Cerebellar nuclear complex (tissue), 1 donor: Measurements from ENCODE around the gene PDCD4.
A peak's percentile ranks its signal among the peaks of the same experiment; 100 is the strongest.
"Not testable (repeated sequence)": the region's sequence is repeated elsewhere in the genome, so short reads cannot be mapped to it uniquely, and the experiment has no call there.

Experiments used
- DNase-seq, 2 experiments: peaks; one replicate each; lab custom pipeline; 2025; lab: John Stamatoyannopoulos, UW

Gene PDCD4

GRCh38 chr10:110883924-110884323 is 12.2 kb downstream of the PDCD4 start:
- no peak for DNase-seq

- DNase-seq = no peak
Observed at GRCh38 chr10:110885932-110886674, 14.4 kb downstream of the PDCD4 start.

GRCh38 chr10:110887560-110887959 is 15.8 kb downstream of the PDCD4 start:
- DNase-seq = no peak

- DNase-seq = no peak
Observed at GRCh38 chr10:110892602-110893288, 21.0 kb downstream of the PDCD4 start.

- peak in 1 of 2 experiments; percentile 21 for DNase-seq
Observed at GRCh38 chr10:110893559-110894179, 21.9 kb downstream of the PDCD4 start.

GRCh38 chr10:110897184-110897583 is 25.5 kb downstream of the PDCD4 start:
- DNase-seq = no peak

- no peak for DNase-seq
Observed at GRCh38 chr10:110898391-110898790, 26.7 kb downstream of the PDCD4 start.

GRCh38 chr10:110900983-110901382 is 29.3 kb downstream of the PDCD4 start:
- DNase-seq = no peak

GRCh38 chr10:110901954-110902819 is 30.5 kb downstream of the PDCD4 start:
- no peak for DNase-seq

- DNase-seq = no peak
Observed at GRCh38 chr10:110903280-110904278, 31.9 kb downstream of the PDCD4 start.

GRCh38 chr10:110910138-110910537 is 38.4 kb downstream of the PDCD4 start:
- no peak for DNase-seq

- no peak for DNase-seq
Observed at GRCh38 chr10:110912374-110912773, 40.6 kb downstream of the PDCD4 start.

GRCh38 chr10:110914431-110914830 is 42.7 kb downstream of the PDCD4 start:
- DNase-seq = no peak

GRCh38 chr10:110915035-110915434 is 43.3 kb downstream of the PDCD4 start:
- no peak for DNase-seq

GRCh38 chr10:110915600-110915999 is 43.9 kb downstream of the PDCD4 start:
- DNase-seq = not testable (repeated sequence)

- no peak for DNase-seq
Observed at GRCh38 chr10:110916554-110917346, 45.0 kb downstream of the PDCD4 start.

GRCh38 chr10:110918269-110918642 is 46.5 kb downstream of the PDCD4 start:
- no peak for DNase-seq

GRCh38 chr10:110918643-110919348 is 47.1 kb downstream of the PDCD4 start, which contains the start of gene BBIP1:
TSS of gene BBIP1 (minus strand) at chr10:110919180. CDS start at chr10:110918157, 1,023 bp downstream.
- DNase-seq = peak; percentile 98 to 99

- DNase-seq = no peak
Observed at GRCh38 chr10:110919349-110919931, 47.7 kb downstream of the PDCD4 start, which contains the start of gene SHOC2. TSS of gene SHOC2 (plus strand) at chr10:110919604. CDS start at chr10:110964359, 44,755 bp downstream.
